Urothelium cell line (cell line): ENCODE data around the gene MAP3K21.
A peak's percentile ranks its signal among the peaks of the same experiment; 100 is the strongest.

Source experiments
- DNase-seq: peaks from one replicate; pipeline ENCODE4 v3.0.0; 2011; ENCODE audit warnings: low spot score, mixed read lengths
- FAIRE-seq: peaks from 2 replicates; lab custom pipeline; 2011; peaks lifted over from hg19 to GRCh38; lab: Jason Lieb, UNC

The MAP3K21 gene

DNA sequence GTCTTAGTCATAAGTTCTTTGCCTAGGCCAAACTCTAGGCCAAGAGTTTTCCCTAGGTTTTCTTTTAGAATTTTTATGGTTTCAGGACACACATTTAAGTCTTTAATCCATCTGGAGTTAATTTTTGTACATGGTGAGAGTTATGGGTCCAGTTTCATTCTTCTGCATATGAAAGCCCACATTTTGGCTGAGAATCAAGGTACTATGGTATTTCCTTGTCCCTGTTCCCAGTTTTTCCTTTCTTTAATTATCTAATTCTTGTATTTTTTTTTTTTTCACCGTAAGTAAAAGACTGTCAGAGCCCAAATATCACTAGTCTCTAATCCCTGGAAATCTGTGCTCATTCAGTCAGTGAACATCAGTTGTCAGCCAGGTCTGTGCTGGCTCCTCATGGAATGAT, 105.4 kb downstream of the MAP3K21 start:
- no peak for DNase-seq
- FAIRE-seq: no peak

DNA sequence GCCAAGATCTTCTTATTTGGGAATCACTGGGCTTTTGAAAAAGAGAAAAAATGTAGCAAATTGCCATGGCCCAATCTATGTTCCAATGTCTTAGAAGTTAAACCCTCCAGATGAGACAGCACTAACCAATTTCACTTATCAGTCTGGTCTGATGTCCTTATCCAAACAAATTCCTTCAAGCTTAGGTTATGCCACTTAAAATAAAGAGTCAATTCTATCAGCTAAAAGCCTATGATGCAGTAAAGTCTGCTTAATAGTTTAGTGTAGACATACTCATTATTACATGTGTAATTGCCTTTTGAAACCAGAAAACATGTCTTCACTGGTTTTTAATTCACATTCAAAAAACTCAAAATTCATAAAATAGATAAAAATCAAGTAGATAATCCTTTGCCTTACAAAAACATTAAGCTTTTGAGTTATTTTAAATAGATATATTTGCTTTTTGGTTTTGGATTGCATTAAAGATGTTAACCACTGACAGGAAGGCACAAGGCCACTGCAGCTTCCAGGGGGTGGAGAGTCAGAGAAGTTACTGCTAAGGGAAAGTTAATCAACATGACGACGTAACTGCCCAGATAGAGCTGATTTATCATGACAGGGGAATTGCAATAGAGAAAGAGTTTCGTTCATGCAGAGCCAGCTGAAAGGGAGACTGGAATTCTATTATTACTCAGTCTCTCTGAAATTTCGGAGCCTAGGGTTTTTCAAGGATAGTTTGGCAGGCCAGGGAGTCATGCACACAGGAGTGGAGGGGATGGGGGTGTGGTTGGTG, 106.1 kb downstream of the MAP3K21 start:
- DNase-seq (no peak), FAIRE-seq (peak; percentile 20)
